ENCODE measurements around the gene HESX1. TPM values are rescaled to one million over a fixed set of nuclear protein-coding genes. Genes with fewer than 3 reads are reported as not detected.

The HESX1 gene
- total RNA-seq = 1 to 10 TPM in 1 of 9 donors, under 1 TPM in 4, not detected in 4; 0.47 to 1.5 (median 0.71) TPM
- polyA plus RNA-seq = under 1 TPM; 0.29 to 0.76 TPM
- long read RNA-seq, donor 1, partial matches to known transcripts = 1 of 1 reads
- long read RNA-seq, donor 1, other reads (novel, unspliced or antisense) = 0 of 1 reads
- long read RNA-seq, donor 2, partial matches to known transcripts = 0 of 1 reads
- long read RNA-seq, donor 2, other reads (novel, unspliced or antisense) = 1 of 1 reads
- long read RNA-seq, donor 3 = 0 reads

DNA sequence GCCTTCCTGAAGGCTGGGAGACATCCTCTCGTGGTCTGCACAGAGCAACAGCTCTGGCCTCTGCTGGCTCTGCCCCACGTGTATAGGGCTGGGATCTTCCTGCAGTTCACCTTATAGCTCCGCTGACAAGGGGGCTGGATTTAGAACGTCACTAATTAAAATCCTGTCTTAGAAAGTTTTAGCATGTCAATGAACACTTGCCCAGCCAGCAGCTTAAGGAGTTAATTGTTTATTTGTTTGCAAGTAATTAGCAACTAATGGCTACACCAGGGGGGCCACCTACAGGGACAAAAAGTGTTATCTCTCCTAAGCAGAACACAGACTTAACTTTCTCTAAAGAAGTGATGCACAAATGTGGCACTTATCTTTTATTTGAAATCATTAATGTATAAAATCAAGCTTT, at the start of gene HESX1:
Gene HESX1, minus strand, starts transcription at position 84 of the 403 bp plus-strand sequence. Its CDS starts 60 bp downstream, at position 24.
- H3K4me1 ChIP-seq = no peaks in the 10 kb centered on the region
- intact Hi-C loops (cut with DNase I) = loop anchor here in 1 of 10 donors (2.0 kb wide), 1 partner anchor 21 kb away; no protein-coding TSS in a partner anchor
- H3K9me3 ChIP-seq = no peaks in the 10 kb centered on the region
- H3K27ac ChIP-seq = no peak within 1 kb of the TSS
- H3K27me3 ChIP-seq = no peaks in the 10 kb centered on the region
- H3K4me3 ChIP-seq = no peak within 1 kb of the TSS
- H3K36me3 ChIP-seq = no peaks in the 10 kb centered on the region
- WGBS, 4 donors = 43 to 69% (median 60%) methylated on average over 4 of the region's 4 CpGs
- DNase-seq (no peak), ATAC-seq (no peak)
- no peak for TF ChIP-seq CTCF (IDR thresholded peaks at IDR 0.05)
- TF ChIP-seq POLR2A (IDR thresholded peaks at IDR 0.05) = no peak

GRCh38 chr3:57244946-57245345, 45.2 kb upstream of the HESX1 start:
- 88 to 93% (median 90%) methylated on average over 2 of the region's 2 CpGs for WGBS, 4 donors
- H3K4me3 ChIP-seq = no peak overlapping the region
- H3K9me3 ChIP-seq = no peaks in the 10 kb centered on the region
- ATAC-seq (no peak), DNase-seq (no peak)
- H3K27me3 ChIP-seq = no peaks in the 10 kb centered on the region
- intact Hi-C loops (cut with DNase I) = loop anchor here in 1 of 10 donors (5.0 kb wide), 1 partner anchor 32 kb away; no protein-coding TSS in a partner anchor
- H3K4me1 ChIP-seq = peaks cover 0 to 4% (median 0%) of the 10 kb centered on the region in 12 donors
- no peak for TF ChIP-seq POLR2A (IDR thresholded peaks at IDR 0.05)
- TF ChIP-seq CTCF (IDR thresholded peaks at IDR 0.05) = no peak
- H3K36me3 ChIP-seq = peaks cover 3 to 100% (median 99%) of the 10 kb centered on the region in 9 donors
- H3K27ac ChIP-seq = no peak overlapping the region

GRCh38 chr3:57234613-57235575, 35.1 kb upstream of the HESX1 start:
- no peak overlapping the region for H3K27ac ChIP-seq
- H3K36me3 ChIP-seq = peaks cover 0 to 42% (median 28%) of the 10 kb centered on the region in 9 donors
- no peak overlapping the region for H3K4me3 ChIP-seq
- peaks cover 0 to 32% (median 6%) of the 10 kb centered on the region in 12 donors for H3K4me1 ChIP-seq
- 86 to 90% (median 88%) methylated on average over 13 of the region's 13 CpGs for WGBS, 4 donors
- intact Hi-C loops (cut with DNase I) = no loop called here
- no peaks in the 10 kb centered on the region for H3K9me3 ChIP-seq
- no peaks in the 10 kb centered on the region for H3K27me3 ChIP-seq
- no peak for DNase-seq
- TF ChIP-seq CTCF (IDR thresholded peaks at IDR 0.05) (no peak), POLR2A (IDR thresholded peaks at IDR 0.05) (no peak)
- no peak for ATAC-seq

DNA sequence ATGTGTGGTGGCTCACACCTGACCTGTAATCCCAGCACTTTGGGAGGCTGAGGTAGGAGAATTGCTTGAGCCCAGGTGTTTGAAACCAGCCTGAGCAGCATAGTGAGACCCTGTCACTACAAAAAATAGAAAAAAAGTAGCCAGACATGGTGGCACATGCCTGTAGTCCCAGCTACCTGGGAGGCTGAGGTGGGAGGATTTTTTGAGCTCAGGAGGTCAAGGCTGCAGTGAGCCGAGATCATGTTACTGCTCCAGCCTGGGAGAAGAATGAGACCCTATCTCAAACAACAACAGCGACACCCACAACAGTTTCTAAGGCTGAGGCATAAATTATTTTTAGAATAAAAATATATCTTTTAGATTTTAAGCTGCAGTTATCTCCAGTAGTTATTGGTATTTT, 34.0 kb upstream of the HESX1 start:
- intact Hi-C loops (cut with DNase I) = no loop called here
- Histone ChIP-seq H3K27me3 (no peaks in the 10 kb centered on the region), H3K27ac (no peak overlapping the region), H3K4me1 (peaks cover 4 to 43% (median 16%) of the 10 kb centered on the region in 12 donors), H3K9me3 (no peaks in the 10 kb centered on the region), H3K36me3 (peaks cover 0 to 31% (median 19%) of the 10 kb centered on the region in 9 donors), H3K4me3 (no peak overlapping the region)
- ATAC-seq (no peak), DNase-seq (no peak)
- 87 to 94% (median 91%) methylated on average over 2 of the region's 2 CpGs for WGBS, 4 donors
- TF ChIP-seq CTCF (IDR thresholded peaks at IDR 0.05) (no peak), POLR2A (IDR thresholded peaks at IDR 0.05) (no peak)

Data from heart left ventricle (tissue), 16 donors.